GM18951 (cell line): ENCODE data around the gene DCC.

ENCODE experiments used
- POLR2A ChIP-seq: IDR thresholded peaks from 4 replicates; pipeline ENCODE4 v1.6.1; 2011; ENCODE audit warnings: mild to moderate bottlenecking; ENCODE audit not compliant: insufficient read length, insufficient read depth; ENCODE audit errors: extremely low read depth
- in situ Hi-C: fragments of 300-500 bp; cut with MboI; formaldehyde crosslinking; loops from one replicate; pipeline ENCODE4 v1.12.0; 2022; ENCODE audit warnings: low sequenced_read_pairs, mixed read lengths, inconsistent platforms; ENCODE audit not compliant: unreplicated experiment

DCC gene

DNA sequence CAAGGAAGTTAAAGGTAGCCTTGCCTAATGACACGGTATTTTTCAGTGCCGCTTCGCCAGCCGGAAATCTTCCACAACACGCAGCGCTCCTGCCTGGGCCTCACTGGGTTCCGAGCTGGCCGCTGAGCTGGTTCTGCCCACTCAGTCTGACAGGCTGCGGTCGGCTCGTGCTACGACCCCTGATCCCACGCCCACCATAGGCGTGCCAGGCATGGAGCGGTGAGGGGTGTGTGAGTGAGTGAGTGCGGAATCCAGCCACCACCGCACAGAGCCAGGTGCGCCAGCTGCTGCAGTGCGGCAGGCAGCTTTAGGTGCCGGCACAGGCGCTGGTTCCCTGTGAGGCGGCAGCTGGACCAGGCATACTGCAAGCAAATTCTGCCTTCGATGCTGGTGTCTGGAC lies 407.9 kb downstream of the DCC start:
- in situ Hi-C loops = no loop called here
- no peak for TF ChIP-seq POLR2A

DNA sequence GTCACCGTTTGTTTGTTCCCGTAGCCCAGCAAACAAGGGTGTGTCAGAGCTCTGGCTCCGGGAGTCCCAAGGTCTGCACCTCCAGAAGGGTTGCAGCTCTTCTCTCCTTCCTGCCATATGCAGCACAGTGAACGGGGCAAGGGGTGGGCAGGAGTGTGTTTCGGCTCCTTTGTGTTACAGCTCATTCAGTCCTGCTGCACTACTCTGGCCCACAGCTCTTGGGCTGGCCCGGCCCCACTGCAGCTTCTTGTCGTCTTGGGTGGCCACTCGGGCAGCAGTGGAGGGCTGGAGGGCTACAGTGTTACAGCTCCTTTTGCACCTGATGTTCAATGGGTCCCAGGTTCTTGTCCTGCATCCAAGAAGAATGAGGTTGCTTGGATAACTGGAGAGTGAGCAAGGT lies 408.3 kb downstream of the DCC start:
- TF ChIP-seq POLR2A = no peak
- in situ Hi-C loops = no loop called here

DNA sequence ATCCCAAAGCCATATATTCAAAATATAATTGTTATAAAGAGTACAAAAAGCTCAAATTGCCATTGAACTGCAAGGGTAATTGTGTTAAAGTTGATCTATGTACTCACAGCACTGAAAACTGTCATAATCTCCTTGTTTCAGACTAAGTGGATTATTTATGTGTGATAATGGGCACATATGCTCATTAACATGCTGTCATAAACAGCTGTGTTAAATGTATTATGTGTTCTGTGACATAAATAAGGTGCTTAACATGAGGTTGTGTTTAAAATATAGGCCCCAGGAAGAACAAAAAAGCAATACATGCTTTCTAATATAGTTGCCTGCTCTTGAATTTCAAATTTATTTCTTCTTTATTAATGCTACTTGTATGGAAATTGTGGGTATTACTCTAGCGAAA lies 409.5 kb downstream of the DCC start:
- TF ChIP-seq POLR2A = no peak
- in situ Hi-C loops = no loop called here

GRCh38 chr18:52750995-52751394 lies 411.0 kb downstream of the DCC start:
- in situ Hi-C loops = no loop called here
- TF ChIP-seq POLR2A = no peak

- no peak for TF ChIP-seq POLR2A
- in situ Hi-C loops = no loop called here
Measured at GRCh38 chr18:52764316-52764715, 424.3 kb downstream of the DCC start.

DNA sequence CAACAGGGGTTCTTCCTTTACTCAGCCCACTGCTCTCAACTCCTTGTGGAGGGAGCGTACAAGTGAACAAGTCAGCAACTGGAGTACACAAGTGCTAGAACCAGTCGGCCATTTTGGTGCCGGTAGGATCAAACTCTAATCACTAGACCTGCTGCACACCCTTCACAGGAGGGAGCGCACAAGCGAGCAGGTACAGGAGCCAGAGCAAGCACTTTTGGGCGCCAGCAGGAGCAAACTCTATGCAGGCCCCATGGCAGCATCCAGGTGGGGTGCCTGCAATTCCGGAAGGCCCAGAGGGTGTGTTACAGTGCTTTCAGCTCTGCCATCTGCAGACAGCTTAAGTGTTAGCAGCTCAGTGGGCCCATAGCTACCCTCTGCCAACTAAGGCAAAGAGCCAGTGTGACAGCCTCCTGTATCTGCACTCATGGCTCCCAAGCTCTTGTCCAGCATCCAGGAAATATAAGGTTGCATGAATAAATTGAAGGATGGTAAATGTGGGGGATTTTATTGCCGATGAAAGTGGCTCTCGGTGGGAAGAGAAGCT lies 426.1 kb downstream of the DCC start:
- TF ChIP-seq POLR2A = no peak
- in situ Hi-C loops = no loop called here

DNA sequence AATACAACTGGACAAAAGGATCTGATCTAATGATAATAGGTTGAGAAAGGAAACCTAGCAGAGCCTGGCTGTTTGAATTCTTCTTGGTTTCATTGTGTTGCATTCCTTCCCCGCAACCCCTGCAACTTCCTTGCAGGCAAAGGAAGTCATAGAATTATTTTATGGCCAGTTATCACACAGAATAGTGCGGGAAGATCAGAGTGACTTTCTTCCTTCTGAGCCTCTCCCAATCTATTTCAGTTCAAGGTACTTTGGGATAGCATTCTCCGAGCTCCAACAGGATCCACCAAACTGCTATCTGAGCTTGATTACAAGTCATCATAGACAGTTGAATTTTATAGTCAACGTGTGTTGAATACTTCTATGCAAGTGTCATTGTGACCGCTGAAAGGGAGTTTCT lies 441.1 kb downstream of the DCC start:
- in situ Hi-C loops = no loop called here
- TF ChIP-seq POLR2A = no peak

- in situ Hi-C loops = no loop called here
- TF ChIP-seq POLR2A = no peak
Measured at GRCh38 chr18:52791321-52791720, 451.3 kb downstream of the DCC start.

- TF ChIP-seq POLR2A = no peak
- in situ Hi-C loops = no loop called here
Measured at GRCh38 chr18:52812834-52813233, 472.8 kb downstream of the DCC start.

- in situ Hi-C loops = no loop called here
- no peak for TF ChIP-seq POLR2A
Measured at GRCh38 chr18:52813635-52814416, 473.8 kb downstream of the DCC start.

DNA sequence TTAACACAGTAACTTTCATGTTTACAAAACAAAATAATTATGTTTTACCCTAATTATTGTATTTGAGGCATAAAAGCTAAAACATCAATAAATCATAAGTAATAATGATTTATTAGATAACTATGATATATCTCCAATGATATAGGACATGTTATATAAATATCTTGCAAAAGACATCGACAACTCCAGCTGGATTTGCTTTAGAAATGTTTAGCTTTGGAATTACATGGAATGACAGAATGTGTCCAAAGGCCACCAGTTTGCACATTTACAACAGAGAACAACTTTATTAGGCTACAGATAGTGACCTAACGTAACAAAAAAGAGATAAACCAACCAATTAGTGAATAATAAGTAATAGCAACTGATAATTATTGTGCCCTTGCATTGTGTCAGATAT lies 475.7 kb downstream of the DCC start:
- in situ Hi-C loops = no loop called here
- no peak for TF ChIP-seq POLR2A

DNA sequence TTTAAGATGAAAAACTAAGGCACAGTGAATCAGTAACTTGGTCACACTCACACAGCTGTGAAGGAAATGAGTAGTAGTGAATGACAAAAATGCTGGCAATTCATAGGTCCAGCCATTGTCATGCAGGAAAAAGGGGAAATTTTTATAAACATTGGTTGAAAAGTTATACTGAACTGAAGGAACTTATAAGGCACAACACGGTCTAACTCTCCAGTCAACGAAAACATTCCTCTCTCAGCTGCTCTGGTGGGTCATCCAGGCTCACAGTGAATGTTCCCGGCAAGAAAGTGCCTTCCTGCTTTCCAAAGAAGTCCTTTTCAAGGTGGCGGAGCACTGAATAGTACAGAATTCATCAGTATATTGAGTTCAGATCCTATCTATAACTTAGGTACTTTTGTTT lies 476.1 kb downstream of the DCC start:
- in situ Hi-C loops = no loop called here
- TF ChIP-seq POLR2A = no peak

DNA sequence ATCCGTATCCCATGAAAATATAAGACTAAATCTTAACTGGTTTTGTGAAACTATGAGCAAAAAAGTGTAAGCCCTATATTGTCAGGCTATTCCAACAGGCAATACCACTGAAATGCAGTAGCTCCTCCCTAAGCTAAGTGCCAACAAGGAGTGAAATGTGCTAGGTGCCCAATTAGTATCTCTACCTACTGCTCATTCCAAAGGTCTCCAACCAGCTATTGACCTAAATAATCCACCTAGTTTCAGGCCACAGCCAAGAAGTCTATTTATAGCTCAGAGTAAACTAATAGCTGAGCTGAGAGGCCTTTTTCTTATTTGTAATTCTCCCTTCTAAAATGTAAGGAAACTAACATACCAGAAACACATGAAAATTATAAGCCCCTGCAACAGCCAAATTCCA lies 482.2 kb downstream of the DCC start:
- in situ Hi-C loops = no loop called here
- no peak for TF ChIP-seq POLR2A

- in situ Hi-C loops = no loop called here
- TF ChIP-seq POLR2A = no peak
Measured at GRCh38 chr18:52824126-52824525, 484.1 kb downstream of the DCC start.
